Thoracic aorta (tissue), 2 donors: Measurements from ENCODE around the gene VWA3B. TPM values are rescaled to one million over a fixed set of nuclear protein-coding genes. Genes with fewer than 3 reads are reported as not detected.

Experiments
- ATAC-seq: fragments of 150-250 bp; one replicate; pipeline ENCODE4 v1.8.0; 2017; ENCODE audit warnings: low read depth; ENCODE audit not compliant: insufficient number of reproducible peaks, low FRiP score
- DNase-seq: peaks from one replicate; pipeline ENCODE4 v3.0.0-alpha.2; 2020; ENCODE audit warnings: low spot score
- H3K27ac ChIP-seq, 2 donors: fragments of 200-600 bp; sonication (generic); 1 replicate in 1 of 2; 2 replicates in 1 of 2; pipeline ENCODE4 v1.5.1; 2016; ENCODE audit warnings: mild to moderate bottlenecking in 2 of 2, moderate library complexity in 2 of 2
- H3K27me3 ChIP-seq: fragments of 200-600 bp; sonication (generic); replicated peaks from 2 replicates; pipeline ENCODE4 v1.6.0; 2016; ENCODE audit warnings: mild to moderate bottlenecking; ENCODE audit not compliant: insufficient read depth
- H3K36me3 ChIP-seq: fragments of 200-600 bp; sonication (generic); one replicate; pipeline ENCODE4 v1.5.1; 2016
- H3K4me1 ChIP-seq, 2 donors: fragments of 200-600 bp; sonication (generic); 1 replicate in 1 of 2; 2 replicates in 1 of 2; pipeline versions ENCODE4 v1.5.1 to v1.6.0; 2016; ENCODE audit warnings: low read depth in 2 of 2, mild to moderate bottlenecking in 1 of 2; ENCODE audit not compliant: control insufficient read depth in 1 of 2
- H3K4me3 ChIP-seq: fragments of 200-600 bp; sonication (generic); 2 replicates; pipeline ENCODE4 v1.5.1; 2016; ENCODE audit warnings: mild to moderate bottlenecking
- H3K9me3 ChIP-seq: fragments of 200-600 bp; sonication (generic); 2 replicates; pipeline ENCODE4 v1.5.1; 2016
- total RNA-seq, 2 donors: library from RNA; depleted of rRNA; stranded (reverse); fragments of >200 nt; gene quantifications; one replicate each; pipeline versions ENCODE4 v1.1.0 to v1.2.3, GENCODE V29; 2016
- TF ChIP-seq, protein P1 (sequence below): fragments of 200-600 bp; sonication (generic); IDR thresholded peaks from one replicate; pipeline ENCODE4 v1.5.1; 2019; ENCODE audit warnings: antibody characterized with exemption

The VWA3B gene
- total RNA-seq, 2 donors from 2014 or later = 0.27 TPM; not detected in 1

DNA sequence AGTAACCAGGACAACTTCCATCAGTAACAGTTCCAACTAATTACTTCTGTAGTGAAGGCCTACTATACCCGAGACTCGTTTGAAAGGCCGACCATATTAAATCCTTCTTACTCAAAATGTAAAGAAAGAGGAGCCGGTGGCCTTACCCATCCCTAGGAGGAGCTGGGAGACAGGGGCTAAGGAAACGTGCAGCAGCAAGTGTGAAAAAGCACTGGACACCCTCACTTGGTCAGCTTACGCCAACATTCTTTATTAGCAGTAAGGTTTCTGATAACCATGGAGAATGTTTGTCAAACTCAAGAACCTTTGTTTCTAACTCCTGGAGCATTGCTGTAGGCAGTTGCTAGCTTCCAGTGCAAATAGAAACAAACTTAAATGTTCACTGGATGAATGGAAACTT lies 26.7 kb upstream of the VWA3B start:
- no peaks in the 10 kb centered on the region for H3K36me3 ChIP-seq
- DNase-seq (no peak), ATAC-seq (no peak)
- no peaks in the 10 kb centered on the region for H3K9me3 ChIP-seq
- TF ChIP-seq, protein P1, sequence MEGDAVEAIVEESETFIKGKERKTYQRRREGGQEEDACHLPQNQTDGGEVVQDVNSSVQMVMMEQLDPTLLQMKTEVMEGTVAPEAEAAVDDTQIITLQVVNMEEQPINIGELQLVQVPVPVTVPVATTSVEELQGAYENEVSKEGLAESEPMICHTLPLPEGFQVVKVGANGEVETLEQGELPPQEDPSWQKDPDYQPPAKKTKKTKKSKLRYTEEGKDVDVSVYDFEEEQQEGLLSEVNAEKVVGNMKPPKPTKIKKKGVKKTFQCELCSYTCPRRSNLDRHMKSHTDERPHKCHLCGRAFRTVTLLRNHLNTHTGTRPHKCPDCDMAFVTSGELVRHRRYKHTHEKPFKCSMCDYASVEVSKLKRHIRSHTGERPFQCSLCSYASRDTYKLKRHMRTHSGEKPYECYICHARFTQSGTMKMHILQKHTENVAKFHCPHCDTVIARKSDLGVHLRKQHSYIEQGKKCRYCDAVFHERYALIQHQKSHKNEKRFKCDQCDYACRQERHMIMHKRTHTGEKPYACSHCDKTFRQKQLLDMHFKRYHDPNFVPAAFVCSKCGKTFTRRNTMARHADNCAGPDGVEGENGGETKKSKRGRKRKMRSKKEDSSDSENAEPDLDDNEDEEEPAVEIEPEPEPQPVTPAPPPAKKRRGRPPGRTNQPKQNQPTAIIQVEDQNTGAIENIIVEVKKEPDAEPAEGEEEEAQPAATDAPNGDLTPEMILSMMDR = no peak
- no peaks in the 10 kb centered on the region for H3K4me1 ChIP-seq
- H3K4me3 ChIP-seq = no peak overlapping the region
- no peak overlapping the region for H3K27ac ChIP-seq
- no peaks in the 10 kb centered on the region for H3K27me3 ChIP-seq

- TF ChIP-seq, protein P1 = no peak
- Histone ChIP-seq H3K27me3 (no peaks in the 10 kb centered on the region), H3K4me3 (no peak overlapping the region), H3K9me3 (no peaks in the 10 kb centered on the region), H3K4me1 (no peaks in the 10 kb centered on the region), H3K36me3 (no peaks in the 10 kb centered on the region), H3K27ac (no peak overlapping the region)
- DNase-seq = no peak
- no peak for ATAC-seq
These were observed 23.6 kb upstream of the VWA3B start for GRCh38 chr2:98063291-98063854.

DNA sequence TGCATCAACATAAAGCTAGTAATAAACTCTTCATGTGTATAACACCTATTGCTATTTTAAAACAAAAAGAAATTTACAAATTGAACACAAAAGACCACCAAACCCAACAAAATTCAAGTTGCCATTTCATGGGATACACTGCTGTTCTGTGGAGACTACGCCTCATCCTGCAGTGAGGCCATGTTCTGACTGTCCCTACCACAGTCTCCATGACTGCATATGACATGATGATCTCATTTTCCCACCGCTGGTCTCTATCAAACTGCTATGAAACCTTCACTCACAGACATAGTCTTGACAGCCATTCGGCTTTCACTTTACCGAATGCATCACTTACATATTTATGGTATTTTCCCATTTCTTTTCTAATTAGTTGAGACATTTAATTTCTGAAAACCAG lies 21.2 kb upstream of the VWA3B start:
- H3K4me3 ChIP-seq = no peak overlapping the region
- TF ChIP-seq, protein P1 = no peak
- no peak for DNase-seq
- H3K27ac ChIP-seq = no peak overlapping the region
- H3K9me3 ChIP-seq = no peaks in the 10 kb centered on the region
- H3K4me1 ChIP-seq = no peaks in the 10 kb centered on the region
- ATAC-seq = no peak
- H3K36me3 ChIP-seq = no peaks in the 10 kb centered on the region
- H3K27me3 ChIP-seq = no peaks in the 10 kb centered on the region

DNA sequence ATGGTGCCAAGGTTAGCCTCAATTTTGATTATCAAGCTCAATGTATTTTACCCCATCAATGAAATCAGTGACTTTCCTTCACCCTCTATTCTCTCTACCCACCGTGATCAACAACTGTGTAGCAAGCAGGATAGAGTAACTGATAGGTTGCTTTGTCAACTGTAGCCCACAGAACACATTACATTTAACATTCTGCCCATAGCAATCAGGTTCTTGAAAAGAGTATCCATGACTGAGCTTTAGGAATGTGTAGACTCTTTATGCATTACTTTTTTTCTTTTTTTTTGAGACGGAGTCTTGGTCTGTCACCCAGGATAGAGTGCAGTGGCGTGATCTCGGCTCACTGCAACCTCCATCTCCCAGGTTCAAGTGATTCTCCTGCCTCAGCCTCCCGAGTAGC lies 19.8 kb upstream of the VWA3B start:
- Histone ChIP-seq H3K27me3 (no peaks in the 10 kb centered on the region), H3K36me3 (no peaks in the 10 kb centered on the region), H3K4me1 (no peaks in the 10 kb centered on the region), H3K4me3 (no peak overlapping the region), H3K27ac (no peak overlapping the region), H3K9me3 (no peaks in the 10 kb centered on the region)
- TF ChIP-seq, protein P1 = no peak
- DNase-seq (no peak), ATAC-seq (no peak)

DNA sequence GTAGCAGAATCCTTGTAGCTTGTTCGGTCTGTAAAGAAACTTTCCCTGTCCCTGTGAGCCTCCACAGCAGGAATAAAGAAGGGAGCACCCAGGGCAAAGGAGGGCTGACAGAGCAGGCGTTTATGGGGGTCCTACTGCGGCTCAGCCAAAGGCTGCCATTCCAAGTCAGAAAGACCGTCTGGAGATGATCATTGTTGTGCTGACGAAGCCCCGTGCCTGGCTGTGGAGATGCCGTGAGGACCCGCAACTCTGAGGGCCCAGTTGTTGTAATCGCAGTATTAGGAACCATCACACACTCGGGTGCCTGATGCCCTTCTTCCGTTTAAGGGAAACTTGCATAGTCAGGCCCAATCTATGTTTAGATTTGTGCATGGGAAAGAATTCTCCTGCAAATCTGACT lies 16.9 kb upstream of the VWA3B start:
- Histone ChIP-seq H3K4me3 (no peak overlapping the region), H3K27me3 (no peaks in the 10 kb centered on the region), H3K4me1 (no peaks in the 10 kb centered on the region), H3K9me3 (no peaks in the 10 kb centered on the region), H3K27ac (no peak overlapping the region), H3K36me3 (no peaks in the 10 kb centered on the region)
- no peak for ATAC-seq
- DNase-seq = no peak
- TF ChIP-seq, protein P1 = no peak
